Measurements from ENCODE around the gene PAQR6. TPM values are rescaled to one million over a fixed set of nuclear protein-coding genes. Genes with fewer than 3 reads are reported as not detected.
A peak's percentile ranks its signal among the peaks of the same experiment; 100 is the strongest.

The PAQR6 gene
- total and polyA plus RNA-seq, 10 of the 15 experiments (the other 5 are each of a cell fraction or from before 2014, with no cell fraction given) = 0.42 to 4.5 (median 1.3) TPM

- TF ChIP-seq PAX8 (IDR thresholded peaks at IDR 0.05) (0 out of 2 replicates have a peak, but pooled peaks have one; percentile 38), RBBP5 (conservative IDR thresholded peaks at IDR 0.05) (no peak), ZSCAN29 (IDR thresholded peaks at IDR 0.05) (no peak), NR2C2 (IDR thresholded peaks at IDR 0.05; ENCODE audit: borderline replicate concordance, control insufficient read depth, insufficient read length, low read depth) (no peak), ESRRA (IDR thresholded peaks at IDR 0.05; ENCODE audit: low read length) (no peak), ZBTB4 (CRISPR knock-in tag; IDR thresholded peaks at IDR 0.05) (no peak), TCF12 (IDR thresholded peaks at IDR 0.05; ENCODE audit: low read depth, low read length) (peak; percentile 74; the same call in 1 of the 2 replicates), NFIC (IDR thresholded peaks at IDR 0.05; ENCODE audit: low read depth, low read length) (no peak), TBL1XR1 (IDR thresholded peaks at IDR 0.05; ENCODE audit: low read depth, low read length) (peak; percentile 76; the same call in 1 of the 2 replicates), EZH2 (IDR thresholded peaks at IDR 0.05; ENCODE audit: borderline replicate concordance, control insufficient read depth, low read depth, low read length) (no peak), PML (IDR thresholded peaks at IDR 0.05; ENCODE audit: low read length) (peak; percentile 97), ZNF207 (IDR thresholded peaks at IDR 0.05; ENCODE audit: borderline replicate concordance) (peak; percentile 98), HDGF (IDR thresholded peaks at IDR 0.05) (0 out of 2 replicates have a peak, but pooled peaks have one; percentile 9), CHD1 (IDR thresholded peaks at IDR 0.05; ENCODE audit: low read depth, low read length) (0 out of 2 replicates have a peak, but pooled peaks have one; percentile 30), NBN (IDR thresholded peaks at IDR 0.05) (peak; percentile 39; the same call in 1 of the 2 replicates), REST (IDR thresholded peaks at IDR 0.05; ENCODE audit: low read depth, low read length) (peak; percentile 17; the same call in 1 of the 2 replicates), CUX1 (IDR thresholded peaks at IDR 0.05; ENCODE audit: insufficient replicate concordance, low read depth, low read length) (no peak), SP1 (IDR thresholded peaks at IDR 0.05; ENCODE audit: low read depth, low read length) (peak; percentile 37), YY1 (IDR thresholded peaks at IDR 0.05; ENCODE audit: low read depth, low read length) (peak; percentile 99)
Measured at GRCh38 chr1:156282479-156283222, 34.8 kb upstream of the PAQR6 start, which contains the start of gene SMG5 (continued).

Data from GM12878 (cell line).